Body of pancreas (tissue), 4 donors: Measurements from ENCODE around the gene ANTXR1. TPM values are rescaled to one million over a fixed set of nuclear protein-coding genes. Genes with fewer than 3 reads are reported as not detected.

Experiments
- ATAC-seq: fragments of 150-250 bp; one replicate; pipeline ENCODE4 v1.9.1; 2016
- DNase-seq, 4 donors: peaks; one replicate each; pipeline ENCODE4 v3.0.0-alpha.2; 2019
- H3K27ac ChIP-seq, 4 donors: fragments of 200-600 bp; sonication (generic); 1 replicate in 3 of 4; 2 replicates in 1 of 4; pipeline versions ENCODE4 v1.5.1 to v1.6.1; 2016 to 2019; ENCODE audit warnings: mild to moderate bottlenecking in 1 of 4, mixed read lengths in 1 of 4, moderate library complexity in 1 of 4
- H3K27me3 ChIP-seq, 2 donors: fragments of 200-600 bp; sonication (generic); one replicate each; pipeline ENCODE4 v1.6.0; 2016; ENCODE audit warnings: mild to moderate bottlenecking in 1 of 2
- H3K36me3 ChIP-seq, 2 donors: fragments of 200-600 bp; sonication (generic); replicated peaks in 1 of 2; 2 replicates each; pipeline ENCODE4 v1.5.1; 2016; ENCODE audit warnings: low read depth in 2 of 2; ENCODE audit not compliant: insufficient read depth in 1 of 2
- H3K4me1 ChIP-seq: fragments of 200-600 bp; sonication (generic); one replicate; pipeline ENCODE4 v1.6.0; 2016
- H3K4me3 ChIP-seq, 2 donors: fragments of 200-600 bp; sonication (generic); 1 replicate in 1 of 2; 2 replicates in 1 of 2; pipeline ENCODE4 v1.5.1; 2016 to 2019
- H3K9me3 ChIP-seq, 3 donors: fragments of 200-600 bp; sonication (generic); 1 replicate in 2 of 3; 2 replicates in 1 of 3; pipeline ENCODE4 v1.5.1; 2016
- POLR2A ChIP-seq, 3 donors: fragments of 450-650 bp; IDR thresholded peaks; one replicate each; pipeline ENCODE4 v1.6.1; 2016; ENCODE audit warnings: antibody characterized with exemption in 3 of 3, mild to moderate bottlenecking in 2 of 3
- WGBS, 2 donors: methylation state at CpG; one replicate each; pipeline ENCODE4 v1.1.5; 2017; 5-methylcytosine and 5-hydroxymethylcytosine counted together
- intact Hi-C: fragments of 100-400 bp; cut with DNase I; formaldehyde crosslinking; loops from one replicate; pipeline ENCODE4 v1.15.1; 2023
- total RNA-seq, 2 donors: library from RNA; depleted of rRNA; stranded (reverse); fragments of >200 nt; gene quantifications; one replicate each; pipeline ENCODE4 v1.1.0, GENCODE V29; 2016
- TF ChIP-seq, protein P1 (sequence below), 7 experiments: fragments of 450-650 bp in 4 of 7; fragments of 200-600 bp in 3 of 7; sonication (generic) in 3 of 7; IDR thresholded peaks; one replicate each; pipeline ENCODE4 v1.5.1; 2016 to 2019; ENCODE audit warnings: antibody characterized with exemption in 7 of 7

The ANTXR1 gene
- total RNA-seq, 2 donors from 2014 or later: 9.3 to 11.2 TPM

DNA sequence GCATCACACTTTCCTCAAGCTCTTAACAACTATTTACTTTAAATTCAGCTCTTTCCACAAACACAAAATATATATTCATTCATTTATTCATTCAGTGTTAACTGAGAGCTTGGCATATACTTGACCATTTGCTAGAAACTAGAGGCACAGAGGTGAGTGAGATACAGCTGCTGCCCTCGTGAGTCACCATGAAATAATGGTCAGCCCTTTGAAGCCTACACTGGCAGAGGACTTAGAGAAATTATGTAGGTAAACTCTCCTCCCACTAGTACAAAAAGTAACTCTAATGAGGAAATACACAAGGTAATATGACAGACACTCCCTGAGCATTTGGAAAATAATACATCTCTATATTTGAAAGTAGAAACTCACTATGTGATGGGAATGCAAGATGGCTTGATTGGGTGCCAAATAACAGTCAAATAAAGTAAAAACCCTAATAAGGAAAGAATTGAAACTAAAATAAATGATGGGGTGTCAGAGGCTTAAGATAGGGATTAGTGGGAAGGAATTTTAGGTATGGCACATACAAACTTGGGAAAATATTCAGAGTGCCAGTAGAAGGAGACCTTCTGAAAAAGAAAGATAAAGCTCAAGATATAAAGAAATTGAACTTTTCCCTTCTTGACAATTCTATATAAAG lies 61.1 kb downstream of the ANTXR1 start:
- H3K36me3 ChIP-seq: no peaks in the 10 kb centered on the region
- no peak for ATAC-seq

GRCh38 chr2:69074918-69075317 lies 61.9 kb downstream of the ANTXR1 start:
- ATAC-seq: no peak
- no peaks in the 10 kb centered on the region for H3K9me3 ChIP-seq
- TF ChIP-seq POLR2A (IDR thresholded peaks at IDR 0.05): no peak
- TF ChIP-seq, protein P1, sequence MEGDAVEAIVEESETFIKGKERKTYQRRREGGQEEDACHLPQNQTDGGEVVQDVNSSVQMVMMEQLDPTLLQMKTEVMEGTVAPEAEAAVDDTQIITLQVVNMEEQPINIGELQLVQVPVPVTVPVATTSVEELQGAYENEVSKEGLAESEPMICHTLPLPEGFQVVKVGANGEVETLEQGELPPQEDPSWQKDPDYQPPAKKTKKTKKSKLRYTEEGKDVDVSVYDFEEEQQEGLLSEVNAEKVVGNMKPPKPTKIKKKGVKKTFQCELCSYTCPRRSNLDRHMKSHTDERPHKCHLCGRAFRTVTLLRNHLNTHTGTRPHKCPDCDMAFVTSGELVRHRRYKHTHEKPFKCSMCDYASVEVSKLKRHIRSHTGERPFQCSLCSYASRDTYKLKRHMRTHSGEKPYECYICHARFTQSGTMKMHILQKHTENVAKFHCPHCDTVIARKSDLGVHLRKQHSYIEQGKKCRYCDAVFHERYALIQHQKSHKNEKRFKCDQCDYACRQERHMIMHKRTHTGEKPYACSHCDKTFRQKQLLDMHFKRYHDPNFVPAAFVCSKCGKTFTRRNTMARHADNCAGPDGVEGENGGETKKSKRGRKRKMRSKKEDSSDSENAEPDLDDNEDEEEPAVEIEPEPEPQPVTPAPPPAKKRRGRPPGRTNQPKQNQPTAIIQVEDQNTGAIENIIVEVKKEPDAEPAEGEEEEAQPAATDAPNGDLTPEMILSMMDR (IDR thresholded peaks at IDR 0.05): no peak
- H3K27me3 ChIP-seq: no peaks in the 10 kb centered on the region
- no peaks in the 10 kb centered on the region for H3K4me1 ChIP-seq
- intact Hi-C loops: no loop called here
- WGBS, 2 donors: 80 to 82% methylated on average over 4 of the region's 4 CpGs
- no peaks in the 10 kb centered on the region for H3K36me3 ChIP-seq
- H3K27ac ChIP-seq: no peak overlapping the region
- DNase-seq: no peak
- no peak overlapping the region for H3K4me3 ChIP-seq

More for the DNA sequence above, 61.1 kb downstream of the ANTXR1 start:
- WGBS, 2 donors: 82 to 84% methylated on average over 1 of the region's 1 CpG
- Histone ChIP-seq H3K4me1 (no peaks in the 10 kb centered on the region), H3K4me3 (no peak overlapping the region), H3K27ac (no peak overlapping the region), H3K9me3 (no peaks in the 10 kb centered on the region), H3K27me3 (no peaks in the 10 kb centered on the region)
- TF ChIP-seq, protein P1 (IDR thresholded peaks at IDR 0.05): no peak
- no peak for TF ChIP-seq POLR2A (IDR thresholded peaks at IDR 0.05)
- DNase-seq: no peak
- intact Hi-C loops: no loop called here

DNA sequence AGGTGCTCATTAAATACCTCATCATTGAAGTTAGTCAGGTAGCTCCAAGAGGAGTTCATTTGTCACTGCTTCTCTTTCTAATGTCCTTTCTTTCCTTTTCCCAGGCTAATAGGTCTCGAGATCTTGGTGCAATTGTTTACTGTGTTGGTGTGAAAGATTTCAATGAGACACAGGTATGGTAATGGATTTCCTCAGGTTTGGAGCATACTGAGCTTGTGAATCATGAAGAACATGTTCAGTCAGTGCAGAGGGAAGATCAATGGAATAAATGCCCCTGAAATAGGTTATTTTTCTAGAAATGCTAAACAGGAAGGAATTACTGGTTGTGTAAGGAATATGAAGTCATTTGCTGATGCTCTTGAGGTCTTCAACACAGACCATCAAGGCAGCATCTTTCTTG lies 62.5 kb downstream of the ANTXR1 start:
- no peak for DNase-seq
- H3K27ac ChIP-seq: no peak overlapping the region
- intact Hi-C loops: no loop called here
- 62 to 73% methylated on average over 1 of the region's 1 CpG for WGBS, 2 donors
- no peak for ATAC-seq
- no peaks in the 10 kb centered on the region for H3K27me3 ChIP-seq
- no peaks in the 10 kb centered on the region for H3K36me3 ChIP-seq
- no peak overlapping the region for H3K4me3 ChIP-seq
- H3K4me1 ChIP-seq: no peaks in the 10 kb centered on the region
- TF ChIP-seq, protein P1 (IDR thresholded peaks at IDR 0.05): no peak
- no peak for TF ChIP-seq POLR2A (IDR thresholded peaks at IDR 0.05)
- H3K9me3 ChIP-seq: no peaks in the 10 kb centered on the region

DNA sequence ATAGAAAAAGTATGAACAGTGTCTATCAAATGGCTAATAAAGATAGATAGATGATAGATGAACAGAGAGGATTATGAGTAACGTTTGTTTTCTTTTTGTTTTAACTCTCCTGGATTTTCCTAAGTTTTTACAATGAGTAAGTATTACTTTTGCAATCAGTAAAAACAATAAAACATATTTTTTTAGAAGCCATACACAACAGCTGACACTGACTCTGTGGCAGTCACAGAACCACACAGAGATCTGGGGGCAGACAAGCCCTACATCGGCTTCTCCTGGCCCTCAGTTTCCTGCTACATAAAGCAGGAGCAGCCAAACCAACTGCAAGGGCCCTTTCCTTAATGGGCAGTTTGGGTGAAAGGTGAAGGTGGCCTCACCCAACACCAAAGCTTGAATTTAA lies 63.6 kb downstream of the ANTXR1 start:
- Histone ChIP-seq H3K36me3 (no peaks in the 10 kb centered on the region), H3K27me3 (no peaks in the 10 kb centered on the region), H3K4me3 (no peak overlapping the region), H3K27ac (no peak overlapping the region), H3K4me1 (no peaks in the 10 kb centered on the region), H3K9me3 (no peaks in the 10 kb centered on the region)
- TF ChIP-seq POLR2A (IDR thresholded peaks at IDR 0.05): no peak
- TF ChIP-seq, protein P1 (IDR thresholded peaks at IDR 0.05): no peak
- no peak for DNase-seq
- 77 to 80% methylated on average over 2 of the region's 2 CpGs for WGBS, 2 donors
- intact Hi-C loops: no loop called here
- no peak for ATAC-seq
